H1 (cell line): ENCODE results near the gene FBXO8. TPM values are rescaled to one million over a fixed set of nuclear protein-coding genes. Genes with fewer than 3 reads are reported as not detected.

Experiments
- JUND ChIP-seq: IDR thresholded peaks from 2 replicates; pipeline ENCODE4 v1.6.1; 2011; ENCODE audit warnings: mild to moderate bottlenecking, improper control_type of control experiment, low read length
- RNF2 ChIP-seq: fragments of 200-900, 300-1000 bp; sonication (generic); IDR thresholded peaks from 2 replicates; pipeline ENCODE4 v1.7.1; 2016; ENCODE audit warnings: borderline replicate concordance, low read depth, mild to moderate bottlenecking, antibody characterized with exemption, low read length; ENCODE audit not compliant: poor library complexity, severe bottlenecking; ENCODE audit errors: missing control alignments
- SAP30 ChIP-seq: fragments of 300-600 bp; sonication (generic); IDR thresholded peaks from 2 replicates; pipeline ENCODE4 v1.7.1; 2012; ENCODE audit warnings: low read length, moderate library complexity, mild to moderate bottlenecking, inconsistent platforms; ENCODE audit not compliant: insufficient read depth, insufficient replicate concordance
- polyA plus RNA-seq, 7 experiments: library from polyadenylated mRNA; depleted of rRNA in 3 of 7; stranded (reverse) in 5 of 7; unstranded in 2 of 7; fragments of >200 nt in 5 of 7; fragments of 200-250 nt in 2 of 7; gene quantifications; 1 replicate in 5 of 7; 2 replicates in 1 of 7; 4 replicates in 1 of 7; pipeline versions ENCODE4 v1.2.1 to v1.2.3, GENCODE V29; 2011 to 2013; ENCODE audit warnings: missing spikeins in 2 of 7, mixed read lengths in 2 of 7
- total RNA-seq: library from RNA; stranded (reverse); fragmentation: NEBNext Ultra II Directional; extraction: Animal tissue kit (Norgen Biotek cat#: 25700); gene quantifications from 2 replicates; pipeline ENCODE4 v1.2.1, GENCODE V29; 2021
- TF ChIP-seq, protein P1 (sequence below): IDR thresholded peaks from 2 replicates; pipeline ENCODE4 v1.6.1; 2012; ENCODE audit warnings: inconsistent platforms

FBXO8 gene
- total and polyA plus RNA-seq, 2 of the 8 experiments (the other 6 are each of a cell fraction or from before 2014, with no cell fraction given) = 5.1 to 7.5 TPM

DNA sequence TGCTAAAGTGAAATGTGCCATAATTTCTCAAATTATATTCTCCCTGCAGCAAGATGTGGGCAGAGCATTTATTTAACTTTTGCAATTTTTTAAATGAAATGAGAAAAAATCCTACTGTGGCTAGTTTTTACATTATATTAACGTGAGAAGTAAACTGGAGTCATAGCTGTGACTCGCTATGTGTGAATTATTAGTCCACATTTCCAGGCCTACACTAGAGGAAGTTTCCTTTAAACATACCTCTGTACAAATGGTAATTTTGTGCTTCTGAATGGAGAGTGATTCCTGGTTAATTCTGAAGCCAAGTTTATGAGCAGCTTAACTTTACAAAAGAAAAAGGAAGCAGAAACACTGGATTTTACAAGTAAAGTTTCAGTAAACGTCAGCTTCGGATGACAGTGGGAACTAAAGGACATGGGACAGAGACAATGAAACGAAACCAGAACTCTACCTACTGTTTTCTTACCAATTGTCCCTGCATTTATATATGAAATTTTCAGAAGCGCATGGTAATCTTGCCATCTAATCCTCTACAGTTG is 72.4 kb downstream of the FBXO8 start (continued):
- TF ChIP-seq, protein P1, sequence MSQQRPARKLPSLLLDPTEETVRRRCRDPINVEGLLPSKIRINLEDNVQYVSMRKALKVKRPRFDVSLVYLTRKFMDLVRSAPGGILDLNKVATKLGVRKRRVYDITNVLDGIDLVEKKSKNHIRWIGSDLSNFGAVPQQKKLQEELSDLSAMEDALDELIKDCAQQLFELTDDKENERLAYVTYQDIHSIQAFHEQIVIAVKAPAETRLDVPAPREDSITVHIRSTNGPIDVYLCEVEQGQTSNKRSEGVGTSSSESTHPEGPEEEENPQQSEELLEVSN = no peak
- TF ChIP-seq RNF2 = no peak
- TF ChIP-seq JUND = no peak
- no peak for TF ChIP-seq SAP30
